Activated T-cell treated with anti-CD3 and anti-CD28 coated beads, Interleukin-2, amount 50 U/mL, for 48 hours (primary cell): ENCODE results near the gene MPDZ.

ENCODE experiments used
- DNase-seq, 2 experiments: peaks; one replicate each; pipeline ENCODE4 v3.0.0-alpha.2; 2020

Gene MPDZ

GRCh38 chr9:13174906-13175639 lies 104.4 kb downstream of the MPDZ start:
- DNase-seq, result no peak

- DNase-seq, result no peak
These were observed 105.9 kb downstream of the MPDZ start for GRCh38 chr9:13173553-13173952.

GRCh38 chr9:13171261-13171660 lies 108.2 kb downstream of the MPDZ start:
- DNase-seq, result no peak

GRCh38 chr9:13166996-13167395 lies 112.5 kb downstream of the MPDZ start:
- no peak for DNase-seq

GRCh38 chr9:13165956-13166355 lies 113.5 kb downstream of the MPDZ start:
- DNase-seq, result no peak

GRCh38 chr9:13165236-13165945 lies 114.1 kb downstream of the MPDZ start:
- no peak for DNase-seq

GRCh38 chr9:13163946-13164345 lies 115.5 kb downstream of the MPDZ start:
- no peak for DNase-seq

- DNase-seq, result no peak
These were observed 116.2 kb downstream of the MPDZ start for GRCh38 chr9:13163287-13163686.

- no peak for DNase-seq
These were observed 119.4 kb downstream of the MPDZ start for GRCh38 chr9:13160051-13160450.

GRCh38 chr9:13158986-13159385 lies 120.5 kb downstream of the MPDZ start:
- DNase-seq, result no peak

GRCh38 chr9:13151489-13151888 lies 128.0 kb downstream of the MPDZ start:
- no peak for DNase-seq

GRCh38 chr9:13149454-13149853 lies 130.0 kb downstream of the MPDZ start:
- DNase-seq, result no peak

GRCh38 chr9:13146840-13147239 lies 132.7 kb downstream of the MPDZ start:
- no peak for DNase-seq

GRCh38 chr9:13145340-13145739 lies 134.2 kb downstream of the MPDZ start:
- no peak for DNase-seq

GRCh38 chr9:13144166-13144775 lies 135.2 kb downstream of the MPDZ start:
- no peak for DNase-seq

- DNase-seq, result no peak
These were observed 136.2 kb downstream of the MPDZ start for GRCh38 chr9:13143281-13143680.

- no peak for DNase-seq
These were observed 136.7 kb downstream of the MPDZ start for GRCh38 chr9:13142776-13143175.

GRCh38 chr9:13141629-13142028 lies 137.9 kb downstream of the MPDZ start:
- DNase-seq, result no peak

GRCh38 chr9:13140843-13141592 lies 138.5 kb downstream of the MPDZ start:
- DNase-seq, result no peak

- no peak for DNase-seq
These were observed 139.8 kb downstream of the MPDZ start for GRCh38 chr9:13139641-13140171.

GRCh38 chr9:13137426-13137825 lies 142.1 kb downstream of the MPDZ start:
- no peak for DNase-seq

GRCh38 chr9:13131991-13132390 lies 147.5 kb downstream of the MPDZ start:
- DNase-seq, result no peak

GRCh38 chr9:13131416-13131815 lies 148.1 kb downstream of the MPDZ start:
- DNase-seq, result no peak
